Mammary epithelial cell (primary cell): ENCODE data around the gene PPP6C.

Experiments
- CTCF ChIP-seq, 2 donors: IDR thresholded peaks in 1 of 2; conservative IDR thresholded peaks in 1 of 2; 2 replicates each; pipeline ENCODE4 v1.5.1; 2011 to 2012; ENCODE audit warnings: inconsistent platforms in 2 of 2, low read length in 2 of 2, mild to moderate bottlenecking in 2 of 2, control low read depth in 1 of 2, low read depth in 1 of 2; ENCODE audit not compliant: insufficient read depth in 1 of 2; ENCODE audit errors: extremely low read depth in 1 of 2
- EZH2 ChIP-seq: IDR thresholded peaks from 2 replicates; pipeline ENCODE4 v1.6.1; 2012; ENCODE audit warnings: low read length, inconsistent platforms, borderline replicate concordance

- TF ChIP-seq CTCF (conservative IDR thresholded peaks at IDR 0.05 in 1 of 2, IDR thresholded peaks at IDR 0.05 in 1 of 2; ENCODE audit: extremely low read depth in 1 of 2, insufficient read depth in 1 of 2, low read depth in 1 of 2, low read length in 2 of 2) = no peak
- no peak for TF ChIP-seq EZH2
Measured at GRCh38 chr9:125233678-125234077, 44.1 kb upstream of the PPP6C start.
